ENCODE data around the gene LIG1.

Gene LIG1

DNA sequence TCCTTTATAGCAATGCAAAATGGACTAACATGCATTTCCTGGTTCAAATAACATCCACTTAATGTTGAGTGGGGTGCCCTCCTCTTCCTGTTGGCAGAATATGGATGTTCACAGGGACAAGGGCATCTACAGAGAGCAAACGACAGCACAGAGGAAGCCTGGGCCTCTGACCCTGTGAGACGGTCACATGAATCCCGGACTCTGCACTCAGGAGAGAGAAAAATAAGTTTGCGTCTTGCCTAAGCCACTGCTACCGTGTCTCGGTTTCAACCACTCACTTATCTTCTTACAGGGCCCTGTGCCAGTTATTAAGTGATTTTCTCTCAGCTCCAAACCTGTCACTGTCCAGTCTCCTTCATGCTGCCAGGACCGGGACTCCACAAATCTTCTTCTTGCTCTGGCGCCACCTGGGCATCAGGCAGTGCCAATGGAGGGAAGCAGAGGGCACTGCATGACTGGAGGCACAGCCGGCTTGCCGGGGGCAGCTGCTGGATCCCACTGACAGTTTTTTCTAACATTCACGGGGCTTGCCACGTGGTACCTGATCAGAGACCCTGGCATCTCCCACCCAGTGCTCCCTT, 11.8 kb downstream of the LIG1 start:
- no peaks in the 10 kb centered on the region for H3K9me3 ChIP-seq (ENCODE audit: control insufficient read depth in 5 of 5, low read length in 5 of 5)
- peaks cover 0 to 29% (median 18%) of the 10 kb centered on the region in 5 donors for H3K36me3 ChIP-seq (ENCODE audit: control insufficient read depth in 5 of 5, insufficient read depth in 5 of 5, low read length in 5 of 5)
- H3K9ac ChIP-seq (ENCODE audit: low read length in 5 of 5) = no peak overlapping the region

DNA sequence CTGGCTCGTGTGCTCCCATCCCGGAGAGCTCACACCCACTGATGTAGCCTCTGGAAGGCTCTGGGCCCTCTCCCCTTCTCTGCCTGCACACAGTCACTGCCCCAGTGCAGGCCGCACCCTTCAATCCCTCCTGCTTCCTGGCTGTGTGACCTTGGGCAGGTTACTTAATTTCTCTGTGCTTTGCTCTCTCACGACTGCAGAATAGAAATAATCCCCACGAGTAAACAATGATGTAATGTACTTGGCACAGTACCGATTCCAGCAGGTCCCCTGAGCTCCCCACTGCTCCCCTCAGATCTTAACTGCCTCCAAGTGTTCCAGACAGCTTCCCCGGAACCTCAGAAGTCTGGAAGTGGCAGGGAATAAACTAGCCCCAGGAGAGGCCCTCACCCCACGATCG, 16.1 kb downstream of the LIG1 start:
- H3K36me3 ChIP-seq (ENCODE audit: control insufficient read depth in 5 of 5, insufficient read depth in 5 of 5, low read length in 5 of 5) = peaks cover 0 to 32% (median 13%) of the 10 kb centered on the region in 5 donors
- H3K27ac ChIP-seq (ENCODE audit: low read depth, low read length) = no peak overlapping the region
- no peaks in the 10 kb centered on the region for H3K27me3 ChIP-seq (ENCODE audit: control insufficient read depth in 5 of 5, insufficient read depth in 4 of 5, low read length in 5 of 5)
- H3K9ac ChIP-seq (ENCODE audit: low read length in 5 of 5) = no peak overlapping the region
- no peak overlapping the region for H3K4me3 ChIP-seq (ENCODE audit: low read depth in 1 of 5, low read length in 5 of 5)
- no peaks in the 10 kb centered on the region for H3K9me3 ChIP-seq (ENCODE audit: control insufficient read depth in 5 of 5, low read length in 5 of 5)
- peaks cover 0 to 4% (median 0%) of the 10 kb centered on the region in 5 donors for H3K4me1 ChIP-seq (ENCODE audit: control insufficient read depth in 5 of 5, insufficient read depth in 5 of 5, low read length in 5 of 5)

More for the DNA sequence above, 11.8 kb downstream of the LIG1 start:
- Histone ChIP-seq H3K4me3 (ENCODE audit: low read depth in 1 of 5, low read length in 5 of 5) (no peak overlapping the region), H3K27me3 (ENCODE audit: control insufficient read depth in 5 of 5, insufficient read depth in 4 of 5, low read length in 5 of 5) (no peaks in the 10 kb centered on the region), H3K27ac (ENCODE audit: low read depth, low read length) (no peak overlapping the region), H3K4me1 (ENCODE audit: control insufficient read depth in 5 of 5, insufficient read depth in 5 of 5, low read length in 5 of 5) (peaks cover 0 to 4% (median 0%) of the 10 kb centered on the region in 5 donors)

DNA sequence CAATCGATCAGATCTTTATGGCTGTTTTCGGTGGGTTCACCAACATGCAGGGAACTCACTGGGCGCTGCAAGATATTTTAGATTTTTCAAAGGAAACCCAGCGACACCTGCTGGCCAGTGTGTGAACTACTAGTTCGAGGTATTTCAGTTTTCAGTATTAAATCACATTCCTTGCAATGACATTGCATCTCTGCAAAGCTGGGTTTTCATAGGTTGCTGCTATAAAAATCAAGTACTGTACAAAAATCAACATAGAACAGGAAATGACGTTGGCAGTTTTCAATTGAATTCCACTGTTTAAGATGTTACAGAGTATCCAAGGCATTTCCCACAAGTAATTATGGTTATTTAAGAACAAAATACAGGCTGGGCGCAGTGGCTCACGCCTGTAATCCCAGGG, 17.6 kb downstream of the LIG1 start:
- no peaks in the 10 kb centered on the region for H3K27me3 ChIP-seq (ENCODE audit: control insufficient read depth in 5 of 5, insufficient read depth in 4 of 5, low read length in 5 of 5)
- H3K4me1 ChIP-seq (ENCODE audit: control insufficient read depth in 5 of 5, insufficient read depth in 5 of 5, low read length in 5 of 5) = peaks cover 0 to 4% (median 0%) of the 10 kb centered on the region in 5 donors
- H3K9me3 ChIP-seq (ENCODE audit: control insufficient read depth in 5 of 5, low read length in 5 of 5) = no peaks in the 10 kb centered on the region
- no peak overlapping the region for H3K4me3 ChIP-seq (ENCODE audit: low read depth in 1 of 5, low read length in 5 of 5)
- H3K9ac ChIP-seq (ENCODE audit: low read length in 5 of 5) = no peak overlapping the region
- peaks cover 0 to 25% (median 10%) of the 10 kb centered on the region in 5 donors for H3K36me3 ChIP-seq (ENCODE audit: control insufficient read depth in 5 of 5, insufficient read depth in 5 of 5, low read length in 5 of 5)
- H3K27ac ChIP-seq (ENCODE audit: low read depth, low read length) = no peak overlapping the region

DNA sequence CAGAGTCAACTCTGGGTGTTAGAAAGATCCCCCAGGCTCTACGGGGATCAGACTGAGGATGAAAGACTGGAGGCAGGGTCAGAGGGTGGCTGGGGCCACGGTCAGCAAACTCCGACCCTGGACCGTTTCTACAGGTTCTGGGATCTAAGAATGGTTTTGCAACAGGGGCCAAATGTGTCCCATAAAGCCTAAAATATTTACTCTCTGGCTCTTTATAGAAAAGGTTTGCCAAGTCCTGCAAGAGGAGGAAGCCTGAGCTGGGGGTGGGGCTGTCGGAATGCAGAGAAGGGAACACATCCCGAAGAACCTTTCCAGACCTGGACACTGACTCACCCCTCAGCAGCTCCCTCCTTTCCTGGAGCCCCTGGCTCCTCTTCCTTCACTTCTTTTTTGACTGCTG, 20.7 kb downstream of the LIG1 start:
- Histone ChIP-seq H3K9me3 (ENCODE audit: control insufficient read depth in 5 of 5, low read length in 5 of 5) (no peaks in the 10 kb centered on the region), H3K9ac (ENCODE audit: low read length in 5 of 5) (no peak overlapping the region), H3K27me3 (ENCODE audit: control insufficient read depth in 5 of 5, insufficient read depth in 4 of 5, low read length in 5 of 5) (no peaks in the 10 kb centered on the region), H3K4me1 (ENCODE audit: control insufficient read depth in 5 of 5, insufficient read depth in 5 of 5, low read length in 5 of 5) (peaks cover 0 to 6% (median 0%) of the 10 kb centered on the region in 5 donors), H3K27ac (ENCODE audit: low read depth, low read length) (no peak overlapping the region), H3K36me3 (ENCODE audit: control insufficient read depth in 5 of 5, insufficient read depth in 5 of 5, low read length in 5 of 5) (peaks cover 0 to 23% (median 9%) of the 10 kb centered on the region in 5 donors), H3K4me3 (ENCODE audit: low read depth in 1 of 5, low read length in 5 of 5) (no peak overlapping the region)

DNA sequence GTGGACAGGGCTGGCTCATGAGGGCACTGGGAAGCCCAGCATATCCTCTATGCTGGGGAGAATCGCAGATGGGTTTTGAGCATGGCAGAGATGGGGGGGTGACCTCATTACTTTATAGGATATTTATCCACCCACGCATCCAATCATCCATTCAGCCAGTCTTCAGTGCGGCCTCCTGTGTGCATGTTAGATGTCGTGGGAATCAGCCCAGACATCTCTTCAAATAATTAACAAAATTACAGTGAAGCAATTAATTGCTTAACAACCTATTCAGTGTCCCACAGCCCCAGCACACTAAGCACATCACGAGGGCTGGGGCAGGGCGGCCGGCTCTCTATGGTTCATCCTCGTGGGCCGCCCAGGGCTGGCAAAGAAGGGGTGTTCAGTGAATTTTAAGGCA, 21.6 kb downstream of the LIG1 start:
- no peaks in the 10 kb centered on the region for H3K27me3 ChIP-seq (ENCODE audit: control insufficient read depth in 5 of 5, insufficient read depth in 4 of 5, low read length in 5 of 5)
- H3K4me3 ChIP-seq (ENCODE audit: low read depth in 1 of 5, low read length in 5 of 5) = no peak overlapping the region
- peaks cover 0 to 6% (median 0%) of the 10 kb centered on the region in 5 donors for H3K4me1 ChIP-seq (ENCODE audit: control insufficient read depth in 5 of 5, insufficient read depth in 5 of 5, low read length in 5 of 5)
- no peak overlapping the region for H3K27ac ChIP-seq (ENCODE audit: low read depth, low read length)
- no peaks in the 10 kb centered on the region for H3K9me3 ChIP-seq (ENCODE audit: control insufficient read depth in 5 of 5, low read length in 5 of 5)
- H3K36me3 ChIP-seq (ENCODE audit: control insufficient read depth in 5 of 5, insufficient read depth in 5 of 5, low read length in 5 of 5) = peaks cover 0 to 23% (median 9%) of the 10 kb centered on the region in 5 donors
- H3K9ac ChIP-seq (ENCODE audit: low read length in 5 of 5) = no peak overlapping the region

DNA sequence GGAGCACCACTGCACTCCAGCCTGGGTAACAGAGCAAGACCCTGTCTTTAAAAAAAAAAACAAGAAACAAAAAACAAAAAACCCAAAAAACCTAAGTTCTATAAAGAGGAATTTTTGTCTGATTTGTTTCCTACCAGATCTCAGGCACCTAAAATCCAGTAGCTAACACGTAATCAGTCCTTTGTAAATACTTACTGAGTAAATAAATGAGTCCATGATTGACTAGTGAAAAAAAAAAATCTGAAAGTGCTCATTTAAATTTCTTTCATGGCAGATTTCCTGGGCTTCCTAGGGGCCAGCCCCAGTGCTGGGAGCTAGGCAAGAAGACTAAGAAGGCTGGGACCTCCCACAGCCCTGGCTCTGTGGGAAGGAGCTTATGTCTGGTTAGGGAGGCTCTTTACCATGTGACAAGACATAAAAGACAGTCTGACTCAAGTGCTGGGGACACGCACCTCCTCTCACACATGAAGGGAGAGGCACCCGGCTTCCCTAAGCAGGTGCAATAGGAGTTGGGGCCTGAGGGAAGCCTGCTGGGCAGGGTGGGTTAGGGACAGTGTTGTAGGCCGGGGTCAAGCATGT, 22.5 kb downstream of the LIG1 start:
- H3K27ac ChIP-seq (ENCODE audit: low read depth, low read length) = no peak overlapping the region
- H3K9ac ChIP-seq (ENCODE audit: low read length in 5 of 5) = no peak overlapping the region
- no peak overlapping the region for H3K4me3 ChIP-seq (ENCODE audit: low read depth in 1 of 5, low read length in 5 of 5)
- H3K4me1 ChIP-seq (ENCODE audit: control insufficient read depth in 5 of 5, insufficient read depth in 5 of 5, low read length in 5 of 5) = peaks cover 0 to 6% (median 0%) of the 10 kb centered on the region in 5 donors
- H3K9me3 ChIP-seq (ENCODE audit: control insufficient read depth in 5 of 5, low read length in 5 of 5) = no peaks in the 10 kb centered on the region
- H3K27me3 ChIP-seq (ENCODE audit: control insufficient read depth in 5 of 5, insufficient read depth in 4 of 5, low read length in 5 of 5) = no peaks in the 10 kb centered on the region
- H3K36me3 ChIP-seq (ENCODE audit: control insufficient read depth in 5 of 5, insufficient read depth in 5 of 5, low read length in 5 of 5) = peaks cover 0 to 31% (median 9%) of the 10 kb centered on the region in 5 donors

DNA sequence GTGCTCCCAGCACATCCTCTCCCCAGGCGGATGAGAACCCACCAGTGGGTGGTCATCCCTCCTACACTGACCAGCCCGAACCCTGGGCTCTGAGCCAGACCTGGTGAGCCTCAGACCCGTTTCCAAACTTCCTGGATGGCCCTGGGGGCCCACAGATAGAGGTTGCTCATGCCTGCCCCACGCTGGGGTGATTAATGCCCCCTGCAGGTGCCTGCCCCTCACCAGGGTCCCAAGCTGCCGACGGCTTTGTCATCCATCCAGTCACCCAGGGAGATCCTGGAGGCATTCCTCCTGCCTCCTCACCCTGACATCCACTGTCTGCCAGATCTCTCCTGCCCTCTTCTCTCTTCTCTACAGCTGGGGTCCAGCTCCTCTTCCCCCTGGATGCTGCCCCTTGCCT, 31.1 kb downstream of the LIG1 start:
- no peaks in the 10 kb centered on the region for H3K4me1 ChIP-seq (ENCODE audit: control insufficient read depth in 5 of 5, insufficient read depth in 5 of 5, low read length in 5 of 5)
- no peaks in the 10 kb centered on the region for H3K9me3 ChIP-seq (ENCODE audit: control insufficient read depth in 5 of 5, low read length in 5 of 5)
- no peaks in the 10 kb centered on the region for H3K27me3 ChIP-seq (ENCODE audit: control insufficient read depth in 5 of 5, insufficient read depth in 4 of 5, low read length in 5 of 5)

DNA sequence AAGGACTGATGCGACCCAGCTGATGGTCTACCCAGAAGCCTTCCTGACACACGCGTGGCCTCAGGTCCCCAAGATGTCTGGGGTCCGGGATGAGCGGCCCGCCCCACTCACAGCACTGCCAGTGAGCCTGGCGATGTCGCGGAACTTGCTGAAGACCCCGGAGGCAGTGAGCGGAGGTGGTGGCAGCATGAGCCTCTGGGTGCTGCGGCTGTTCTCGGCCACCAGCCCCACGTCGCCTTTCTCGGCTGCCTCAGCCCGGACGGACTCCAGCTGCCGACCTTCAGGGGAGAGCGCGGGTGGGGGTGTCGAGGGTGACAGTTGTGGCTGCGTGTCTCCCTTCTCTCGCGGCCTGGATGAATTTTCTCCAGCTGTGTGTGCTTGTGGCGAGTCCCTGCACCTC, 32.7 kb downstream of the LIG1 start:
- no peaks in the 10 kb centered on the region for H3K9me3 ChIP-seq (ENCODE audit: control insufficient read depth in 5 of 5, low read length in 5 of 5)
- no peak overlapping the region for H3K9ac ChIP-seq (ENCODE audit: low read length in 5 of 5)
- H3K27ac ChIP-seq (ENCODE audit: low read depth, low read length) = no peak overlapping the region
- H3K36me3 ChIP-seq (ENCODE audit: control insufficient read depth in 5 of 5, insufficient read depth in 5 of 5, low read length in 5 of 5) = peaks cover 0 to 20% (median 6%) of the 10 kb centered on the region in 5 donors
- no peak overlapping the region for H3K4me3 ChIP-seq (ENCODE audit: low read depth in 1 of 5, low read length in 5 of 5)
- no peaks in the 10 kb centered on the region for H3K4me1 ChIP-seq (ENCODE audit: control insufficient read depth in 5 of 5, insufficient read depth in 5 of 5, low read length in 5 of 5)
- H3K27me3 ChIP-seq (ENCODE audit: control insufficient read depth in 5 of 5, insufficient read depth in 4 of 5, low read length in 5 of 5) = no peaks in the 10 kb centered on the region

More for the DNA sequence above, 31.1 kb downstream of the LIG1 start:
- Histone ChIP-seq H3K9ac (ENCODE audit: low read length in 5 of 5) (no peak overlapping the region), H3K36me3 (ENCODE audit: control insufficient read depth in 5 of 5, insufficient read depth in 5 of 5, low read length in 5 of 5) (peaks cover 0 to 25% (median 7%) of the 10 kb centered on the region in 5 donors), H3K4me3 (ENCODE audit: low read depth in 1 of 5, low read length in 5 of 5) (no peak overlapping the region), H3K27ac (ENCODE audit: low read depth, low read length) (no peak overlapping the region)

DNA sequence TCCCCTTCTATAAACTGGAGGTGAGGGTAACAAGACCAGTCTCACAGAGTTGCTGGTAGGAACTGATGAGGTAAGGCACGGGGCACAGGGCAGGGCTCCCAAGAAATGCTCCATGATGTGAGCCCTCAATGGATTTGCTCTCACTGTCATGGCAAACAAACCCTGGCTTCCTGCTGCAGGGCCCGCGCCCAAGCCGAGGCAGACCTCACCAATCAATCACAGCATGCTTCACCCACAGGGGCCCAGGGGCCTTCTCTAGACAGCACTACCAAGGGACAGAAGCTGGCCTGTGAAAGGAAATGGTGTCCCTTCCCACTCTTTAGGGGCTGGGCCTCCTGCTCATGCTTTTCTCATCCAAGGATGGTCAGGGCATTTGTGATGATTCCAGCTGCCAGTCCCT, 33.6 kb downstream of the LIG1 start:
- Histone ChIP-seq H3K27ac (ENCODE audit: low read depth, low read length) (no peak overlapping the region), H3K9me3 (ENCODE audit: control insufficient read depth in 5 of 5, low read length in 5 of 5) (no peaks in the 10 kb centered on the region), H3K4me3 (ENCODE audit: low read depth in 1 of 5, low read length in 5 of 5) (no peak overlapping the region), H3K36me3 (ENCODE audit: control insufficient read depth in 5 of 5, insufficient read depth in 5 of 5, low read length in 5 of 5) (peaks cover 0 to 24% (median 6%) of the 10 kb centered on the region in 5 donors), H3K27me3 (ENCODE audit: control insufficient read depth in 5 of 5, insufficient read depth in 4 of 5, low read length in 5 of 5) (no peaks in the 10 kb centered on the region), H3K4me1 (ENCODE audit: control insufficient read depth in 5 of 5, insufficient read depth in 5 of 5, low read length in 5 of 5) (no peaks in the 10 kb centered on the region), H3K9ac (ENCODE audit: low read length in 5 of 5) (no peak overlapping the region)

DNA sequence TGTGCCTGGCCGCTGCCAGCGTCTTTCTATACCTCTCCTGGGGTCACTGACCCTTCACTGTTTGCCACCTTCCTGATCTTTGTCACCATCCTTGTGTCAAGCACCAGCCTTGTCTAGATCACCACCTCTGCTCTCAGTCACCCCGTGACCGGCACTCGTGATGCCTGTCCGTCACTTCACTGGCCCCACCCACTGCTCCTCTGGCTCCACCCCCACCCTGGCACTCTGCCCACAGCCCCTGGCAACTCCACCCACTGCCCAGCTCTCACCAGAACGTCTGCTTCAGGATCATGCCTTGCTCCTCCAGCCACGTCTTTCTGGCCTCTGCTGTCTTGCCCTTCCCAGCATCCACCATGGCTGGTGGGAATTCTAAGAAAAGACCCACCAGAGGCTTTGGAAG, 34.7 kb downstream of the LIG1 start:
- H3K27me3 ChIP-seq (ENCODE audit: control insufficient read depth in 5 of 5, insufficient read depth in 4 of 5, low read length in 5 of 5) = no peaks in the 10 kb centered on the region
- H3K36me3 ChIP-seq (ENCODE audit: control insufficient read depth in 5 of 5, insufficient read depth in 5 of 5, low read length in 5 of 5) = peaks cover 0 to 30% (median 12%) of the 10 kb centered on the region in 5 donors
- no peak overlapping the region for H3K4me3 ChIP-seq (ENCODE audit: low read depth in 1 of 5, low read length in 5 of 5)

More for the DNA sequence above, 34.7 kb downstream of the LIG1 start:
- no peaks in the 10 kb centered on the region for H3K4me1 ChIP-seq (ENCODE audit: control insufficient read depth in 5 of 5, insufficient read depth in 5 of 5, low read length in 5 of 5)
- H3K9ac ChIP-seq (ENCODE audit: low read length in 5 of 5) = no peak overlapping the region
- no peak overlapping the region for H3K27ac ChIP-seq (ENCODE audit: low read depth, low read length)
- H3K9me3 ChIP-seq (ENCODE audit: control insufficient read depth in 5 of 5, low read length in 5 of 5) = no peaks in the 10 kb centered on the region
